GM12872 (cell line): ENCODE data around the gene TUBG2.
A peak's percentile ranks its signal among the peaks of the same experiment; 100 is the strongest.

Source experiments
- CTCF ChIP-seq: IDR thresholded peaks from 3 replicates; pipeline ENCODE4 v1.5.1; 2011; ENCODE audit warnings: low read depth, mild to moderate bottlenecking, low read length, moderate library complexity; ENCODE audit not compliant: insufficient read depth

TUBG2 gene

GRCh38 chr17:42667088-42667951 is 8.2 kb downstream of the TUBG2 start:
- TF ChIP-seq CTCF, result no peak

- TF ChIP-seq CTCF, result no peak
These were observed 10.6 kb downstream of the TUBG2 start for GRCh38 chr17:42669705-42669976.

- TF ChIP-seq CTCF, result peak; percentile 24; the same call in 1 of the 3 replicates
These were observed 11.1 kb downstream of the TUBG2 start for GRCh38 chr17:42669977-42670788.

- no peak for TF ChIP-seq CTCF
These were observed 11.9 kb downstream of the TUBG2 start for GRCh38 chr17:42670789-42671657.

GRCh38 chr17:42672038-42672437 is 13.0 kb downstream of the TUBG2 start:
- TF ChIP-seq CTCF, result no peak

- no peak for TF ChIP-seq CTCF
These were observed 14.3 kb downstream of the TUBG2 start for GRCh38 chr17:42673266-42673884.
